ENCODE results near the gene LPP.

LPP gene

GRCh38 chr3:188827103-188827502, 673.1 kb downstream of the LPP start:
- DNase-seq (ENCODE audit: low read depth, low spot score) = no peak

DNA sequence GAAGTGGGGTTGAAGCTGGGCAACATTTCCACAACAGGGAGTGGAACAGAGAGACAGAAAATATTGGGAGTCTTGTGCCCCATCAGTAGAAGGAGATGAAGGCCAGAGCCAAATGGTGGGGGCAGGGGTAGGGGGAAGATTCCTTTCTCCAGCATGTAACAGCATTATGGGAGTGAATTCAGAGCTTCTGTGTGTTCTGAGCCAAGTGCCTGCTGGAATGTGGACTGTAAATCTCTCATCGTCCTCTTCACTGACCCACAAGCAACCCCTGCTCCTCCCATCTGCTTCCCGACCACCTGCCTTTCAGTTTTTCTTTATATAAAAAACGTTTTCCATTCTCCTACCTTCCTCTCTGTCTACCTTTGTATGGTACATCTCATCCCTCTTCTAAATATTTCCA, 673.6 kb downstream of the LPP start:
- no peak for DNase-seq (ENCODE audit: low read depth, low spot score)

DNA sequence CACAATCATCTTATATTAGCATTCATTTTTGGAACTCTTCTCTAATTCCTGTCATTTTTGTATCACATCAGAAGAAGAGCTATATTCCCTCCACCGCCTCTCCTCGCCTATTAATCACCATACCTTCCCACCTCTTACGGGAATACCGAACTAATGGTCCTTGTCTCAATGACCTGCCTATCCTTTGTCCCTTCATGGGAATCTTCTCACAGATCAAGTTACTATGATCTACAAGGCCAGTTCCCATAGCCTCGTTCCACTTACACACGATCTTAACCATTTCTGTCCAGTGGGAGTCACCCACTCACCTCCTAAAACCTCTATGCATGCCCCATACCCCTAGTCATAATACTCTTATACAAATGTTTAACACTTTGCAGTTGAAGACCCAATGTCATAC, 675.2 kb downstream of the LPP start:
- DNase-seq (ENCODE audit: low read depth, low spot score) = no peak

DNA sequence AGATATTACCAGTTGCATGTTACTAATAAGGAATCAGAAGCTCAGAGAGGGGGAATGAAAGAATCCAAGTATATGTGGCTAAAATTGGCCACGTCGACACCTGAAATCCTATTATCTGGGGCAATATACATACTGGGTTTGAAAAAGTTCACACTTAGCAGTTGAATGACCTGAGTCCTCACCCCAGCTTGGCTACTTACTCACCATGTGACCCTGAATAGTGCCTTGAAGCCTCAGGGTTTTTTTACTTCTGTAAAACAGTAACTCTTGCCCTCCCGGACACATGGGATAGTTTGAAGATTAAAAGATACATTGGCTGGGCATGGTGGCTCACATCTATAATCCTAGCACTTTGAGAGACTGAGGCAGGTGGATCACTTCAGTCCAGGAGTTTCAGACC, 675.6 kb downstream of the LPP start:
- DNase-seq (ENCODE audit: low read depth, low spot score) = no peak

- DNase-seq (ENCODE audit: low read depth, low spot score) = no peak
Observed at GRCh38 chr3:188830893-188831292, 676.9 kb downstream of the LPP start.

DNA sequence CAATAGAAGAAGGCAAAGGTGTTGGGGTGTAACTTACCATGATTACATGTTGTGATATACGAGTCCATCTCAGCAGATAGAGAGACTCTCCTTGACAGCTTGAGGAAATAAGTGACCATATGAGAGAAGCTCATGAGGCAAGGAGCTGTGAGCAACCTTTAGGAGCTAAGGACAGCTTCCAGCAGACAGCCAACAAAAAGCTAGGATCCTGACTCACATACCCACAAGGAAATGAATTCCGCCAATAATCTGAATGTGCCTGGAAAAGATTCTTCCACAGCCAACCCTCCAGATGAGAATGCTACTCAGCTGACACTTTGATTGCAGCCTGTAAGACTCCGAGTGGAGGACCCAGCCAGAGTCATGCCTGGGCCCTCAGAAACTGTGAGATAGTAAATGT, 678.2 kb downstream of the LPP start:
- DNase-seq (ENCODE audit: low read depth, low spot score) = no peak

GRCh38 chr3:188832961-188833721, 679.2 kb downstream of the LPP start:
- DNase-seq (ENCODE audit: low read depth, low spot score) = no peak

DNA sequence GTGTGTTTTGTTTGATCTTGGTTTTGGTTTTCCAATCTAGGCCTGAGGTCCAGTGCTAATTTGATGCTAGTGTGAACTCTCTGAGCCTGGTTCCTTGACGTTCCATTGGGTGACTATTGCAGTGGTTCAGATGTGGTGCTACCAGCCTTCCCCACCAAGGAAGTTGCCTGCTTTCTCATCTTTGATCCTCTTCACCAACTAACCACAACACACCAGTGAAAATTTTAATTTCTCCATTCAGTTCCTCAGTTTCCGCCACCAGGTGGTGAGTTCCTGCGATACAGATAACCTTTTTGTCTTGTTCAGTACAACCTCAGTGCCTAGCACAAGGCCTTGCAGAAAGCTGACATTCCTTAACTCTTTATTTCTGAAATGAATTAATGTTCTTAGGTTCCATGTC, 680.4 kb downstream of the LPP start:
- no peak for DNase-seq (ENCODE audit: low read depth, low spot score)

DNA sequence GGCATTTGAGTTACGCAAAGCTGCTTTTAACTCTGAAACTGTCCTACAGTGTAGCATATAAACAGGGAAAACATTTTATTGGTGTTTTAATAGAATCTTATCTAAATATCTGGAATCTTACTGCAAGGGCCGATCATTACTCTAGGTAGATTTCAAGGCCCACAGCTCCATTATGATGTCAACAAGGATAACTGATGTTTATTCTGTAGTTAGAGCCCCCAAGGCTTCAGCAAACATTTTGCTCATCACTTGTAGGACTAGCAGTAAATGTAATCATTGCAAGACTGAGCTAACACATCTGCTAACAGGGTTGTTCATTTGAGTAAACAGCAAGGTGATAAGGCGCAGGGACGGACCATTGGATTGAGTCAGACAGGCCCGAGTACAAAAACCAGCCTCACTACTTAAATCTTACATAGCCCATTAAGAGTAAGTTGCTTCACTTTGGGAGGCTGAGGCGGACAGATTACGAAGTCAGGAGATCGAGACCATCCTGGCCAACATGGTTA, 685.3 kb downstream of the LPP start:
- DNase-seq (ENCODE audit: low read depth, low spot score) = no peak

- DNase-seq (ENCODE audit: low read depth, low spot score) = no peak
Observed at GRCh38 chr3:188840290-188840689, 686.3 kb downstream of the LPP start.

DNA sequence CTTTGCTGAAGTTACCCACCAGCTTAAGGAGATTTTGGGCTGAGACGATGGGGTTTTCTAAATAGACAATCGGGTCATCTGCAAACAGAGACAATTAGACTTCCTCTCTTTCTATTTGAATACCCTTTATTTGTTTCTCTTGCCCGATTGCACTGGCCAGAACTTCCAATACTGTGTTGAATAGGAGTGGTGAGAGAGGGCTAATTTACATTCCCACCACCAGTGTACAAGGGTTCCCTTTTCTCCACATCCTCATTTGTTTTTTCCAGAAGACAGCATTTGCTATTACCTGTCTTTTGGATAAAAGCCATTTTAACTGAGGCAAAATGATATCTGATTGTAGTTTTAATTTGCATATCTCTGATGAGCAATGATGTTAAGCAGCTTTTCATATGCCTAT, 687.9 kb downstream of the LPP start:
- no peak for DNase-seq (ENCODE audit: low read depth, low spot score)

DNA sequence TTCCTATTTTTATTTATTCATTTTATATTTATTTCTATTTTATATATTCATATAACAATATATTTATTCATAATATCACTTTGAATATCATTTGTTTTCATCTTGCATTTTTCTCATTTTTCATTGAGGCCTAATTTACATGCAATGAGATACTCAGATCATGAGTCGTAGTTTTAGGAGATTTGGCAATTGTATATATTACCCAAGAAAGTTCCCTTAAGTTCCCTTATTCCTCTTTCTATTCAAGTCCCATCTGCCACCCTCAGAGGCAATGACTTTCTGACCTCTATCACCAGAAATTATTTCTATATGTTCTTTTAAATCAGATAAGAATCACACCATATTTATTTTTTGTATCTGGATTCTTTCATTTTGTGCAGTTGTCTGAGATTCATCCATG, 688.7 kb downstream of the LPP start:
- DNase-seq (ENCODE audit: low read depth, low spot score) = no peak

GRCh38 chr3:188844096-188844495, 690.1 kb downstream of the LPP start:
- no peak for DNase-seq (ENCODE audit: low read depth, low spot score)

GRCh38 chr3:188845514-188845913, 691.6 kb downstream of the LPP start:
- no peak for DNase-seq (ENCODE audit: low read depth, low spot score)

DNA sequence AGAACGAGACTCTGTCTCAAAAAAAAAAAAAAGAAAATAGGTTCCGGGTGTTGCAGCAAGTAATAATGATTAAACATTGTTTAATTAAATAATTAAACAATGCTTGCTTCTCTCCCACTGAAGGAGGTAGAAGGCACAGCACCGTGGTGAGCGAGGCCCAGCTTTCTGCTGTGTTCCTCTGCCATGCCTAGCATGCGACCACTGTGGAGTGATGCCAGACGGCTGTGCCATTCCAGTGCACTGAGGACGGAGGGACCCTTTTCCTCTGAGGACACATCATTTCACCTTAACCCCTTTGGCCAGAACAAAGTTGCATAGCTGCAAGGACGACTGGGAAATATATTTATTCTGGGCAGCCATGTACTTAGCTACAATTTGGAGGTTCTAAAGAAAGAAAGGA, 695.0 kb downstream of the LPP start:
- DNase-seq (ENCODE audit: low read depth, low spot score) = no peak

- no peak for DNase-seq (ENCODE audit: low read depth, low spot score)
Observed at GRCh38 chr3:188853856-188854771, 700.2 kb downstream of the LPP start.

GRCh38 chr3:188854772-188855149, 700.8 kb downstream of the LPP start:
- DNase-seq (ENCODE audit: low read depth, low spot score) = no peak

DNA sequence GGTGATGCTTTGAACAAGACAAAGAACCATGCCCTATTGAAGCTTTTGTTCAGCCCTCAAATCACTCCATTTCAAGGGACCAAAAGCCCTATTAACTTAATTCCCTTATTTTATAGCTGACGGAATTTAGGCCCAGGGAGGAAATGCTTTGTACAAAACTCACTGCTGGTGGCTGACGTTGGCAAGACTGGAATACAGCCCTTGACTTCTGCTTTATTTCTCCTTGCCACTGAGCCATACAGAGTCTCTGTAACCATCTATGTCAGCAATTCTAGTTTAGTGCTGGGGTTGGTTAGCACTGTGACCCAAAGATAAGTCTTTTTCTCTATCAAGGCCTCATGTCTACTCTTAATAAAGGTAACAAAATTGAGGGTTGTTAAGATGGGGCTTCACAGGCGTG, 701.7 kb downstream of the LPP start:
- DNase-seq (ENCODE audit: low read depth, low spot score) = no peak

DNA sequence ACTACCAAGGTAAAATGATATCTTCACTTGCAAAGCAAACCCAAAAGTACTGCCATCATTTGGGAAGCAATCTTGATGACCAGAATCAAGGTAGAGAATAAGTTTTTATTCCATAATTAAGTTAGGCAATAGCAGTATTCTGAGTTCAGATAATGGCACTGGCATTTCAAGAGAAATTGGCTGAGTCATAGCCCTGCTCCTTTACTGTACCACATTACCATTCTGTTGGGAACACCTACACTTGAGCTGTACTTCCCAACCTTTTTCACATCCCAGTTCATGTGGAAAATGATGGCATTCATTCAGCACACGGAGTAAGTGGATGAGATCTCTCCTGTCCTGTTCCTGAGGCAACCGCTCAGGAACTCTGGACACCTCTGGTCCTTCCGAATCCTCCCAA, 706.2 kb downstream of the LPP start:
- no peak for DNase-seq (ENCODE audit: low read depth, low spot score)

DNA sequence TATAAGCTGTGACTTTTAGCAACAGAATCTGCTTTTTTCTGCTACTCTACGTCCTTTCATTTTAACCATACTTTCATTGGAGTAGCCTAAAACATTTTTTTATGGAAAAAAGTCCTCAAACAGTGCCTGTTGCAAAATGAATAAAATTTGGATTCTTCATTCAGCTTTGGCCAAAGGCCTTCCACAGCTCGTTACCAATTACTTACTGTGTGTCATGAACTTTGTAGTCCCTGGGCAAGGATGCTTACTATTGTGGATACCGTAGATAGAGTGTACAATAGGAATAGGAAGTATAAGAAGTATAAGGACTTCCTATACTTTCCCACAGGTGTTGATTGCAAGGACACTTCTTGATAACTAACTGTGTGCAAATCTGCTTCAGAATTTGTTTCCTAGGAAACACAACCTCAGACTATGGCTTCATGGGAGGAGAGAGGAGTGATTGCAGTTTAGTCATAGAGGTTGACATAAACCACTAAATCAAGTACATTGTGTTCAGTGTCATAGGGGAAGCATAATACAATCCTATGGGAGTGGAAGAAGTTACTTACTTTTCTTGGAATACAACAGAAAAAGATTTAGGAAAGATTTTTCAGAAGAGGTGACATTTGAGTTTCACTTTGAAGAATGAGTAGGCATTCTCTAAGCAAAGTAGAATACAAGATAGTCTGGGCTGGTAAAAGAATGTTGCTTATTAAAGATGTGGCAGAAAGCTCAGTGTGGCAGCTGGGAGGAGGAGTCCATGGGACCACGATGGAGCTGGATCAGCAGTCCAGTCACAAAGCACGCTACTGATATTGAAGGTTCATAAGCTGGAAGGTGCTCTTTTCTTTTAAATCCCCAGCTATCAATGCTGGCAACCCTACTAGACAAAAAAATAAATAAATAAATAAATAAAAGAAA, 708.1 kb downstream of the LPP start:
- no peak for DNase-seq (ENCODE audit: low read depth, low spot score)

GRCh38 chr3:188863999-188864406, 710.0 kb downstream of the LPP start:
- DNase-seq (ENCODE audit: low read depth, low spot score) = no peak
